ENCODE results near the gene TFIP11. TPM values are rescaled to one million over a fixed set of nuclear protein-coding genes. Genes with fewer than 3 reads are reported as not detected.

Gene TFIP11
- total RNA-seq, 1 experiment from 2014 or later, result 29.8 TPM

DNA sequence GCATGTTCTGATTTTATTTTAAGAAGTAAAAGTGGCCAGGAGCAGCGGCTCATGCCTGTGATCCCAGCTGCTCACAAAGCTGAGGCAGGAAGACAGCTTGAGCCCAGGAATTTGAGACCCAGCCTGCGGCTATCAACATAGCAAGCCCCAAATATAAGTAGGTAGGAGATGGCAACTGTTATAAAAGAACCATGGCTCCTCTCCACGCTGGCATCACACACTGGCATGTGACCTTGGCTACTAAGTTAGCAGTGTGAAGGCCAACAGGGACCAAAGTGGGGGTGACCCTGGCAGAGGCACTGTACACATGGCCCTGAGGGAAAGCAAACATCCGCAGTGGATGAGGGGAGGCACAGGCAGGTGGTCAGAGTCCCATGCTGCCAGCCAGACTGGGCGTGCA is 44.6 kb upstream of the TFIP11 start:
- intact Hi-C loops (cut with micrococcal nuclease; ENCODE audit: unreplicated experiment), result no loop called here
- Histone ChIP-seq H3K36me3 (ENCODE audit: control insufficient read depth, insufficient read depth, low read length) (no peaks in the 10 kb centered on the region), H3K9me3 (ENCODE audit: control insufficient read depth, insufficient read depth, low read depth, low read length) (no peaks in the 10 kb centered on the region), H3K27ac (ENCODE audit: low read length) (no peak overlapping the region), H3K4me1 (ENCODE audit: control insufficient read depth, insufficient read depth, low read length) (no peaks in the 10 kb centered on the region), H3K27me3 (ENCODE audit: control insufficient read depth, insufficient read depth, low read length) (no peaks in the 10 kb centered on the region), H3K4me3 (ENCODE audit: low read depth in 2 of 2, low read length in 2 of 2) (no peak overlapping the region)
- BruUV-seq (replicated peaks), result no TSS peak
- TF ChIP-seq, protein P1, sequence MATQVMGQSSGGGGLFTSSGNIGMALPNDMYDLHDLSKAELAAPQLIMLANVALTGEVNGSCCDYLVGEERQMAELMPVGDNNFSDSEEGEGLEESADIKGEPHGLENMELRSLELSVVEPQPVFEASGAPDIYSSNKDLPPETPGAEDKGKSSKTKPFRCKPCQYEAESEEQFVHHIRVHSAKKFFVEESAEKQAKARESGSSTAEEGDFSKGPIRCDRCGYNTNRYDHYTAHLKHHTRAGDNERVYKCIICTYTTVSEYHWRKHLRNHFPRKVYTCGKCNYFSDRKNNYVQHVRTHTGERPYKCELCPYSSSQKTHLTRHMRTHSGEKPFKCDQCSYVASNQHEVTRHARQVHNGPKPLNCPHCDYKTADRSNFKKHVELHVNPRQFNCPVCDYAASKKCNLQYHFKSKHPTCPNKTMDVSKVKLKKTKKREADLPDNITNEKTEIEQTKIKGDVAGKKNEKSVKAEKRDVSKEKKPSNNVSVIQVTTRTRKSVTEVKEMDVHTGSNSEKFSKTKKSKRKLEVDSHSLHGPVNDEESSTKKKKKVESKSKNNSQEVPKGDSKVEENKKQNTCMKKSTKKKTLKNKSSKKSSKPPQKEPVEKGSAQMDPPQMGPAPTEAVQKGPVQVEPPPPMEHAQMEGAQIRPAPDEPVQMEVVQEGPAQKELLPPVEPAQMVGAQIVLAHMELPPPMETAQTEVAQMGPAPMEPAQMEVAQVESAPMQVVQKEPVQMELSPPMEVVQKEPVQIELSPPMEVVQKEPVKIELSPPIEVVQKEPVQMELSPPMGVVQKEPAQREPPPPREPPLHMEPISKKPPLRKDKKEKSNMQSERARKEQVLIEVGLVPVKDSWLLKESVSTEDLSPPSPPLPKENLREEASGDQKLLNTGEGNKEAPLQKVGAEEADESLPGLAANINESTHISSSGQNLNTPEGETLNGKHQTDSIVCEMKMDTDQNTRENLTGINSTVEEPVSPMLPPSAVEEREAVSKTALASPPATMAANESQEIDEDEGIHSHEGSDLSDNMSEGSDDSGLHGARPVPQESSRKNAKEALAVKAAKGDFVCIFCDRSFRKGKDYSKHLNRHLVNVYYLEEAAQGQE (IDR thresholded peaks at IDR 0.05; ENCODE audit: insufficient read depth in 1 of 2, low read depth in 2 of 2, low read length in 1 of 2), result no peak
- TF ChIP-seq SIN3A (IDR thresholded peaks at IDR 0.05; ENCODE audit: borderline replicate concordance, insufficient read depth, low read depth, low read length), result no peak
- TF ChIP-seq POLR2AphosphoS5 (IDR thresholded peaks at IDR 0.05; ENCODE audit: low read depth, low read length), result no peak
- TF ChIP-seq, protein P2, sequence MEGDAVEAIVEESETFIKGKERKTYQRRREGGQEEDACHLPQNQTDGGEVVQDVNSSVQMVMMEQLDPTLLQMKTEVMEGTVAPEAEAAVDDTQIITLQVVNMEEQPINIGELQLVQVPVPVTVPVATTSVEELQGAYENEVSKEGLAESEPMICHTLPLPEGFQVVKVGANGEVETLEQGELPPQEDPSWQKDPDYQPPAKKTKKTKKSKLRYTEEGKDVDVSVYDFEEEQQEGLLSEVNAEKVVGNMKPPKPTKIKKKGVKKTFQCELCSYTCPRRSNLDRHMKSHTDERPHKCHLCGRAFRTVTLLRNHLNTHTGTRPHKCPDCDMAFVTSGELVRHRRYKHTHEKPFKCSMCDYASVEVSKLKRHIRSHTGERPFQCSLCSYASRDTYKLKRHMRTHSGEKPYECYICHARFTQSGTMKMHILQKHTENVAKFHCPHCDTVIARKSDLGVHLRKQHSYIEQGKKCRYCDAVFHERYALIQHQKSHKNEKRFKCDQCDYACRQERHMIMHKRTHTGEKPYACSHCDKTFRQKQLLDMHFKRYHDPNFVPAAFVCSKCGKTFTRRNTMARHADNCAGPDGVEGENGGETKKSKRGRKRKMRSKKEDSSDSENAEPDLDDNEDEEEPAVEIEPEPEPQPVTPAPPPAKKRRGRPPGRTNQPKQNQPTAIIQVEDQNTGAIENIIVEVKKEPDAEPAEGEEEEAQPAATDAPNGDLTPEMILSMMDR (IDR thresholded peaks at IDR 0.05), result no peak
- no peak for TF ChIP-seq TCF7L2 (IDR thresholded peaks at IDR 0.05; ENCODE audit: low read depth, low read length)
- CTCF ChIA-PET, result no interaction called here
- ATAC-seq (no peak), DNase-seq (ENCODE audit: low read depth, low spot score) (no peak)
- in situ Hi-C loops (cut with HindIII; ENCODE audit: low pct_unique_long_range_greater_than_20kb, low sequenced_read_pairs), result no loop called here
- POLR2A ChIA-PET, result no interaction called here

DNA sequence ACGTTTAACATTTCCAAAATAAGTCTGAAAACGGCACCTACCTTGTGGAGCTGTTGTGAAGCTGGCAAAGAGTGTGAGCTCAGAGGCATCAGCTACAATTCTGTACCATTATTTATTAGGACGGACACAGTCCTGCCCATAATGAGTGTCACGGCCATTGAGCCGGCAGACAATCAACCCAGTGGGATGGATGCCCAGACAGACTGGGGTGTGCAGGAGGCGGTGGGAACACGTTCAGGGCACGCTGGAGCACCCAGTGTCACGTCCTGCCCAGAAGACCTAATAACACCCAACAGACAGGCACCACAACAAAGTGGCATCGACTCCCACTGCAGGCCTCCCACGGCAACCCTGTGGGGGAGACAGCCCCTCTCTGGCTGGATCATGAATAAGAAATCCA is 43.2 kb upstream of the TFIP11 start:
- Histone ChIP-seq H3K4me1 (ENCODE audit: control insufficient read depth, insufficient read depth, low read length) (no peaks in the 10 kb centered on the region), H3K4me3 (ENCODE audit: low read depth in 2 of 2, low read length in 2 of 2) (no peak overlapping the region), H3K36me3 (ENCODE audit: control insufficient read depth, insufficient read depth, low read length) (no peaks in the 10 kb centered on the region), H3K9me3 (ENCODE audit: control insufficient read depth, insufficient read depth, low read depth, low read length) (no peaks in the 10 kb centered on the region), H3K27ac (ENCODE audit: low read length) (no peak overlapping the region), H3K27me3 (ENCODE audit: control insufficient read depth, insufficient read depth, low read length) (no peaks in the 10 kb centered on the region)
- intact Hi-C loops (cut with micrococcal nuclease; ENCODE audit: unreplicated experiment) (no loop called here), in situ Hi-C loops (cut with HindIII; ENCODE audit: low pct_unique_long_range_greater_than_20kb, low sequenced_read_pairs) (no loop called here)
- TF ChIP-seq, protein P1 (IDR thresholded peaks at IDR 0.05; ENCODE audit: insufficient read depth in 1 of 2, low read depth in 2 of 2, low read length in 1 of 2), result no peak
- TF ChIP-seq POLR2AphosphoS5 (IDR thresholded peaks at IDR 0.05; ENCODE audit: low read depth, low read length), result no peak
- TF ChIP-seq, protein P2 (IDR thresholded peaks at IDR 0.05), result no peak
- TF ChIP-seq TCF7L2 (IDR thresholded peaks at IDR 0.05; ENCODE audit: low read depth, low read length), result no peak
- no peak for TF ChIP-seq SIN3A (IDR thresholded peaks at IDR 0.05; ENCODE audit: borderline replicate concordance, insufficient read depth, low read depth, low read length)
- no peak for DNase-seq (ENCODE audit: low read depth, low spot score)
- POLR2A ChIA-PET, result no interaction called here
- ATAC-seq, result no peak
- no TSS peak for BruUV-seq (replicated peaks)
- CTCF ChIA-PET, result no interaction called here
